ENCODE results near the gene SEPTIN3.
"Not testable (repeated sequence)": the region's sequence is repeated elsewhere in the genome, so short reads cannot be mapped to it uniquely, and the experiment has no call there.

- TF ChIP-seq CTCF (IDR thresholded peaks at IDR 0.05); POLR2AphosphoS5 (IDR thresholded peaks at IDR 0.05; ENCODE audit: low read depth, low read length); TCF7L2 (IDR thresholded peaks at IDR 0.05; ENCODE audit: low read depth, low read length); REST (IDR thresholded peaks at IDR 0.05; ENCODE audit: insufficient read depth in 1 of 2, low read depth in 2 of 2, low read length in 1 of 2); SIN3A (IDR thresholded peaks at IDR 0.05; ENCODE audit: borderline replicate concordance, insufficient read depth, low read depth, low read length): not testable (repeated sequence)
Measured at GRCh38 chr22:41948928-41949296, 20.3 kb upstream of the SEPTIN3 start.
